GM19238 (cell line): Measurements from ENCODE around the gene IMPA2.
"Not testable (repeated sequence)": the region's sequence is repeated elsewhere in the genome, so short reads cannot be mapped to it uniquely, and the experiment has no call there.

Experiments
- DNase-seq: peaks from one replicate; pipeline ENCODE4 v3.0.0; 2011; ENCODE audit warnings: low spot score; ENCODE audit not compliant: insufficient read length

IMPA2 gene

DNA sequence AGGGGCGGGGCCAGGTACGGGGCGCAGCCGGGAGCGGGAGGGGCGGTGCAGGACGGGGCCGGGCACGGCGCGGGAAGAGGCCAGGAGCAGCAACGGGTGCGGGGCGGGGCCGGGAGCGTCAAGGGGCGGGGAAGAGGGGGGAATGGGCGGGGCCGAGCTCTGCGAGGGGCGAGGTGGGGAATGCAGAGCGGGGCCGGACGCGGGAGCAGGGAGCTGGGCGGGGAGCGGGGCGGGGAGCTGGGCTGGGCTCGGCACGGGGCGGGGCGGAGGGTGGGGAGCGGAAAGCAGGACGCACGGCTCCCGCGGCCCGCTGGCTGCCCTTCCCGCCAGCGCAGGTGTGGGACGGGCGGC, at the start of gene IMPA2:
IMPA2 (plus strand) TSS at position 316 of the 351 bp plus-strand sequence. CDS start 163 bp downstream, outside the sequence.
- DNase-seq: peak; percentile 96

- DNase-seq: no peak
Observed at GRCh38 chr18:11932393-11932792, 48.9 kb upstream of the IMPA2 start.

GRCh38 chr18:11937874-11938478, 43.3 kb upstream of the IMPA2 start:
- peak; percentile 49 for DNase-seq

DNA sequence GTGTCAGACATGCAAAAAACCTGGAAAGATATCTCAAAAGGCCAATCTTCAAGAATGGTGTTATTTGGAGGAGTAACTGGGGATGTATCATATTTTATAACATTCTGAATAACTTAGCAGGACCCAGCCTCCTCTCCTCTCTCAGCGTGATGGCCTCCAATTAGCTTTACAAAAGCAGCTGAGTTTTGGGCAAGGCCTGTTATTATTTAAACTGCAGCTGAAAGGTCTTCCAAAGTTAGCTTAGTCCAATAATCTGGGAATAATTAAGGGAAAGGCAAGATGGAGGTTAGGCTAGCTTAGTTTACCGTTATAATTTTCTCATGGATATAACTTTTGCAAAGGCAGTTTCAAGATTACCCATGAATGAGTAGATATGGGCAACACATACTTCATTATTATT, 40.4 kb upstream of the IMPA2 start:
- no peak for DNase-seq

DNA sequence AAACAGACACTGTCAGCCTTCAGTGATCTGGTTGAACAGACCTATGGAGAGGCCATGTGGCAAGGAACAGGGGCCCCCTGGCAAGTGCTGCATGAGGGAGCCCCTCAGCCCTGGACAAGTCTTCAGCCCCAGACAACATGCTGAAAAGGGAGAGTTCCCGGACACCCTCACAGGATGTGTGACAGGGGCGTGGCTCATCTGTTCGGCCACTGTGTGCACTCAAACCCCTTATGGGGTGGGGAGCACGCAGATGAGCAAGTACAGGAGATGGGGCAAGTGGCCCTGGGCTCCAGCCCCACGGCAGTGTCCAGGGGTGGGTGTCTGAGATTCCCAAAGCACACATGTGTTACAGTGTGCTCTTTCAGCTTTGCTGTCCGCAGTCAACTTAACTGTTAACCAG, 37.8 kb upstream of the IMPA2 start:
- no peak for DNase-seq

DNA sequence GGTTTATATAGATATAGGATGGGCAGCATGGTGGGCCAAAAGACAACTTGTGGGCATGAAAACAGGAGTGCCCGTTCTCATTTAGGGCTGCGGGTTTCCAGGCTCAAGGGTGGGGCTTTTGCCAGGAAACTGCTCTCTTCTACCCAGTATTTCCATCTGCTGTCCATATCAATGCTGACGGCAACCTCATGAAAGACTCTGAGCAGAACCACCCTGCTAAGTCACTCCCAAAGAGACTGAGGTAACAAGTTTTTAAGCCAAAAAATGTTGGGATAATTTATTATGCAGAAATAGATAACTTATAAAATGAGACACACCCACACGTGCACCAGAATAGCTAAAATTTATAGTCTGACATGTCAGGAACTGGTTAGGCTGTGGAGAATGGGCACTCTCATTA, 37.1 kb upstream of the IMPA2 start:
- no peak for DNase-seq

GRCh38 chr18:11944786-11945185, 36.5 kb upstream of the IMPA2 start:
- no peak for DNase-seq

GRCh38 chr18:11945834-11946659, 35.3 kb upstream of the IMPA2 start:
- not testable (repeated sequence) for DNase-seq

DNA sequence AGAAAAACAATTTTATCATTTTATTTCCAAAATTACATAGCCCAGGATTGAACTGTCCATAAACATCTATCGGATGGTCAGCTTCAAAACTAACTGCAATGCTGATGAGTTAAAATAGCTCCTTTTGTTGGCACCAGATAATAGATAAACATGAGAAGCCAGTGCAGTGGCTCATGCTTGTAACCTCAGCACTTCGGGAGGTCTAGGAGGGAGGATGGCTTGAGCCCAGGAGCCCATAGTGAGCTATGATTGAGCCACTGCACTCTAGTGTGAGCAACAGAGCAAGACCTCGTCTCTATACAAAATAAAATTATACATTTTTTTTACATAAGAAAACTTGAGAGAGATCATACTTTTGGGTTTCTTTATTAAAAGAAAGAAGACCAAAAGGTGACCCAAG, 34.6 kb upstream of the IMPA2 start:
- no peak for DNase-seq

DNA sequence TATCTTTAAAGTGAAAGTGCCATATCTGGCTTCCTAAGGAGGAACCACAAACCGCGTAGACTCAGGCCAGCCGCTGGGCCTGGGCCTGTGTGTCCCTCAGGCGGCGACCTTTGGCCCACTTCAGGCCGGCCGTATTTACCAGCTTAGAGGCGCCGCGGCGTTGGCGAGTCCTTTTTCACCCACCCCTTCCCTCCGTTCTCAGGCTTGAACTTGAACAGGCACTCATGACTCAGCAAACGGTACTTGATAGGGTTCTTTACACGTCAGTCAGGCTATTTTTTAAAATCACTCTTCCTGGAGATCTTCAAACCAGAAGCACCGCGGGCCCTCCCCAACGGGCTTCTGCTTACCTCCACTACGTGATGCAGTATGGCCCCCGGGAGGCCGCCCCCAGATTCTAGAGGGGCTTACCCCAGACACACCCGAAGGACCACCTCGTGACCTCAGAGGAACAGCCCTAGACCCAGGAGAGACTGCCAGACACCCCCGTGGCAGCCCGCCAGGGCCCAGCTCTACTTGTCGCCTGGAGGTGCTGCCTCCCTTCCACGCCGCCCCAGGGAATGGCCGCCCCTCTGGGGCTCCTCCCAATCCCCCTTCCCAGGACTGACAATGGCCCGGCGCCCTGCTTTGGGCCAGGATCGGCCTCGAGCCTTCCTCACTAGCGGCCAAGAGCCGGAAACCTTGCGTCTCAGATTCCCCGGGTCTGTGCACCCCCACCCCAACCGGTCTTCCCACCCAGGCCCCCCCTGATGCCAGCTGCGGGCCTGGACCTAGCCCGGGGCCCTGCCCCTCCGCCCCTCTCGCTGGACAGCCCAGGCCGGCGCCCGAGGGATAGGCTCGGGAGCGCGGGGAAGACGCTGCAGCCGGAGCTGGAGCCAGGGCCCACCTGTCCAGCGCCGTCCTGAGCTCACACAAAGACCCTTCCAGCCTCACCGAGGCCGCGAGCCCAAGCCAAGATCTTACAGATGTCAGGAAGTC, 33.8 kb upstream of the IMPA2 start:
- DNase-seq: peak; percentile 30

GRCh38 chr18:11948852-11949523, 32.3 kb upstream of the IMPA2 start:
- DNase-seq: no peak

DNA sequence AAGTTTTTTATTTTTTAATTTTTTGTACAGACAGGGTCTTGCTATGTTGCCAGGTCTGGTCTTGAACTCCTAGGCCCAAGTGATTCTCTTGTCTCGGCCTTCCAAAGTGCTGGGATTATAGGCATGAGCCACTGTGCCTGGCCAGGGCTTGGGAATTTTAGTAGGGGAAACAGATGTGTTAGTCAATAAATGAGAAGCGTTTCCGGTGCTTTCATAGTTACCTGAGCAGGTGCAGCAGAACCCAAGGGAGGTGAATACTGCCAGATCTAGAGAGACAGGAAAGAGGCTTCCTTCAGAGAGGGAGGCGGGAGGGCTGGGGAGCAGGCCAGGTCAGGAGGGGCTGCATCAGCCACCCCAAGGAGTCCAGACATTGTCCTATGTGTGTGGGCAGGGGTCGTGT, 30.5 kb upstream of the IMPA2 start:
- DNase-seq: no peak

- no peak for DNase-seq
Observed at GRCh38 chr18:11951390-11951851, 29.9 kb upstream of the IMPA2 start.

DNA sequence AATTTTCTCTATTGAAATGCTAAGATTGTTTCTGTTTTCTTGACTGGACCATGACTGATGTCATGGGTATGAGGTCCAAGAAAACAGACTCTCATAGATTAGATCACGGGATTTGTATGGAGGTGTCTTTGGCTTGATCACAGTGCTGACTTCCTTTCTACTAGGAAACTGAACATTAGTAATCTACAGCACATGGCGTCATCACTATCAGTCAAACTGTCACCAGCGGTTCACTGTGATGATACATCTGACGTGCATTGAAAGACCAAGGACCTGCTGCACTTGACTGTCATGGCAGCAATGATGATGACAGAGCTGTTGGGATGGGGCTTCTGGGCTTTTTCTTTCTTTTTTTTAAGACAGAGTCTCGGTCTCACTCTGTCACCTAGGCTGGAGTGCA, 28.2 kb upstream of the IMPA2 start:
- DNase-seq: no peak

DNA sequence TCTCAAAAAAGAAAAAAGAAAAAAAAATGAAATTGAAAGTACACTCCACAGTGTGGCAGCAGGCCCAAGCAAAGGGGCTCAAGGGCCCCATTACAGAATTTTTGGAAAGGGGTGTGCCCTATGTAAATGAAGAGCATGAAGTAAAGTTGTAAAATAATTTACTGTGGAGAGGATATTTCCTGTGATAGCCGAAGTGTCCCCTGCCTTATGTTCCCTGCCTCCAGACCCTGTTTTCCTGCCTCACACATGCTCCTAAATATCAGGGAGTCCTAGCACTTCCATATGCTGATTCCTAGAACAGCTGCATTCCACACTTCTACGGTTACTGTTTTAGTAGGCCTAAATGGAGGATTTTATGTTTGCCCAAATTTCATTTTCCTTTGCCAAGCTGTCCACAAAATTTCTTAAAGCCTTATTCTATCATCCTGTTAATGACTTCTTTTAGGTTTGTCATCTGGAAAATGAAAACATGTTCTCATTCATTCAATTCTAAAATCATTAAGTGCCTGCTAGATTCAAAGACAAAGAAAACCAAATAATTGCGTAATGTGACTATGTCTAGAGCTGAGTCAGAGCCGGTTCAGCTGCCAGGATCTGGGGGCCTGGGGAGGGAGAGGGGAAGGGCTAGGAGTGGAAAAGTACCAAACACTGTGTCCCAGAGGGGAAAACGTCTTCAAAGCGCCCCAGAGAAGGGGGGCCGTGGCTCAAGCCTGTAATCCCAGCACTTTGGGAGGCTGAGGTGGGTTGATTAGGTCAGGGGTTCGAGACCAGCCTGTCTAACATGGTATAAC, 25.9 kb upstream of the IMPA2 start:
- no peak for DNase-seq

DNA sequence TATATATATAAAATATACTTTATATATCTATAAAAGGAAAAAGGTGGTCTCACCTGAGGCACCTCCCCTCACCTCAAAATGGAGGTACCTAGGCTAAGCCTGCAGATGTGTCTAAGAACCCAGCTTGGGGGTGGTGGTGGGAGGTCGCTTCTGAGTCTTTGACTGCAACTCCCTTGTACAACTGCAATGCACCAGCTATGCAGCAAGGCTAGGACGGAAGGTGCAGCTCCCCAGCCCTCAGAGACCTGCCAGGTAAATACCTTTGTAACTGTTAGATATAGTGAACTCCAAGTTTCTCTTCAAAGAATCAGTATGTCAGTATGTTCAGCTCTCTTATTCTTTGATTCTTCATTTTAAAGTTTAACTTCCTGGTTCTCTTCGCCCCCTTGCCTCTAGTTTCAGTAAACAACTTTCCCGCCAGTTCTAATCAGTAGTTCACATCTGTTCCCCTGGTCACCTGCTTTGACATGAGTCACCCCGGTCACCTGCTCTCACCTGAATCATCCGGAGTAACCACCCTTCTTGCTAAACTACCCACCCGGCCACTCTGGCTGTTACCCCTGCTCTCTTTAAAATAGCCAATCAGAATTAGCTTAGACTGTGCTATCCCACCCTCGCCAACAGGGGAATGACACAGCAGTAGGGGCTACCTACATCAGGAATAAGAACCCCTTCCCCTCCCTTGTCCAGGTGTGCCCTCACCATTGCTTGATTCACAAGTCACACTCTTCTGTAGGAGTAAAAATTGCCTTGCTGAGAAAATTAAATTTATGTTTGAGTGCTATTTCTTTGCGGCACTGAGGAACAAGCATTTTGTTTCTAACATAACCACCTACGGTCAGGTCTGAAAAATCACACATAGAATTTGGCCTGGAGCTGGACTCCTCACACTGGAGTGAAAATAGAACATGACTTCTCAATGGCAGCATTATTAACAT, 24.7 kb upstream of the IMPA2 start:
- DNase-seq: no peak

DNA sequence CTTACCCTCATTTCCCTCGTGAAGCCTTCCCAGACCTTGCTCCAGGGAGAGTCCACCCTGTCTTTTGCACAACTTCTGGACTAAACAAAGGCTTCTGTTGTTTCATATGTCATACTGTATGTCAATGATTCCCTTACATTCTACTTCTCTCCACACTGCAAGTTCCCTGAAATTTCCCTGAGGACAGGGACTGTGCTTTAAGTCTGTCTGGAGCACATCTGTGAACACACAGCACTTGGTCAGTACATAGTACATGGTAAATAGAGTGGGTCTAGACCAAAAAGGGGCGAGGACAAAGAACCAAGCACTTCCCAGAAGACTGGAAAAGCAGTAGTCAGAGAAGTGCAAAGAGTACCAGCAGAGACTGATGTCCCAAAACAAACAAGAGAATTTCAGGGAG, 23.7 kb upstream of the IMPA2 start:
- no peak for DNase-seq

GRCh38 chr18:11959651-11960050, 21.7 kb upstream of the IMPA2 start:
- not testable (repeated sequence) for DNase-seq

- no peak for DNase-seq
Observed at GRCh38 chr18:11960743-11961380, 20.4 kb upstream of the IMPA2 start.
